Limb (tissue), 2 donors: ENCODE results near the gene CFDP1.

Experiments used
- DNase-seq, 2 donors: peaks; one replicate each; pipeline ENCODE4 v3.0.0-alpha.2; 2016; ENCODE audit errors: extremely low spot score in 2 of 2

The CFDP1 gene

DNA sequence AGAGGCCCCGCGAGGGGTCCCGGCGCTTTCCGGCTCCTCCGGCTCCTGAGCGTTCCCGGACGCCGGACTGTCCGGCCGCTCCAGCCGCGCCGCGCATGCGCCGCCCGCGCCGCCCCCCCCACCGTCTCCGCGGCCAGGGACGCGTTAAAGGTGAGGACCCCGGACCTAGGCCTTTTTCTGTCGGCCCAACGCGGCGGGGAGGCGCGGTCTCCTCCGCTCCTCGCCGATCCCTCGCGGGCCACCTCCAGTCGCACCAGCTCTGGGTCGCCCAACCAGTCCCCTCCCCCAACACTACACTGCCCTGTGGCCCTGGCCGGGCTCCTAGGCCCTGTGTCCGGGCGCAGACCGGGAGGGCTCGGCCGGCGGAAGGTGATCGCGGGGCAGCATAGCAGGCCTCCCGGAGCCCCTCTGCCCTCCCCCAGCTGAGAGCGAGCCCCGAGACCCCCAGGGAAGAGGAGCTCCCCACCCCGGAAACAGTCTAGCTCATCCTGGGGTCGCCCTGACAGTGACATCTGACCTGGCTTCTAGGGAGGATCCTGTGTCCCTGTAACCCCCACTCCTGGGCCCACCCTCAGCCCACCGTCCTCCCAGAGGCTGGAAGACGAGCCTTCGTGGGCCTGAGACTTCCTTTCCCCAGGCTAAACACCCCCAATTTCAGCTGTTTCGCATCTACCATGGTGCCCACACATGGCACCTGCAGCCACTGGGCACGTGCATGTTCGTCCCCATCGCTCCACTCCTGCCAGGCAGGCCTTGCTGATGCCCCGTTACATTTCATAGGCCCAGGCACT is 167.2 kb downstream of the CFDP1 start:
- DNase-seq = peak in 1 of 2 donors; percentile 91

DNA sequence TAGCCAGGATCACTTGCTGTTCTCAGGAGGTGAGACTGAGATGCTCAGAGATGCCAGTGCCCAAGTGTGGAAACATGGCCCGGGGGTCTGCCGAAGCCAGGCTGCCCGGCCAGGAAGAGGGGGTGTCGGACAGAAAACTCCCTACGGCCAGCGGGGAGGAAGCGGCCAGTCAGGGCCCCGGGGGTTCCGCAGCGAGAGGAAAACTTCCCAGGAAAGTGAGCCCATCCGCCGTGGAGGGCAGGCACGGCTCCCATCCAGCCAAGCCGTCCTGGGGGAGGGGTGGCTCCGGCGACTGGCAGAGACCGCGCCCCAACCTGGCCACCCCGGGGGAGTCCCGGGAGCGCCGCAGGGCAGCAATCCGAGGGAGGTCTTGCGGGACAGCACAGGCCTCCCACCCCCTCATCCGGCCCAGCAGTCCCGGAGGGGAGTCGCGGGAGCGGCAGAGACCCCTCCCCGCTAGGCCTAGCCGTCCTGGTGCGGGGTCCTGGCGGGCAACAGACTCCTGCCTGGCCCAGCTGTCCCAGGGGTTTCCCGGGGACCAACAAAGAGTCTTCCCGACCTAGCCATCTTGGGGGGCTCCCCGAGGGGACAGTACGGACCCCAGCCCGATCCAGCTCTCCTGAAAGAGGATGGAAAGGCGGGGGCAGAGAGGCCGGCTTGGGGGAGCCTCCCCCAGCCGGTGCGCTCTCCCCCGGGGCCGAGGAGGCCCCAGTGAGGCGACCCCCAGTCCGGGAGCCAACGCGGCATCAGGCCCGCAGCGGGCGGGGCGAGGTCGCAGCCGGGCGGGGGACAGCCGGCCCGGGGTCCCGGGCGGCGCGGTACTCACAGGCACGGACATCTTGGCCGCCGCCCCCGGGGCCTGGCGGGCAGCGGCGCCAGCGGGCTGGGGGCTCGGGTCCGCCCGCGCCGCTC is 168.0 kb downstream of the CFDP1 start:
- DNase-seq = peak in 1 of 2 donors; percentile 69

DNA sequence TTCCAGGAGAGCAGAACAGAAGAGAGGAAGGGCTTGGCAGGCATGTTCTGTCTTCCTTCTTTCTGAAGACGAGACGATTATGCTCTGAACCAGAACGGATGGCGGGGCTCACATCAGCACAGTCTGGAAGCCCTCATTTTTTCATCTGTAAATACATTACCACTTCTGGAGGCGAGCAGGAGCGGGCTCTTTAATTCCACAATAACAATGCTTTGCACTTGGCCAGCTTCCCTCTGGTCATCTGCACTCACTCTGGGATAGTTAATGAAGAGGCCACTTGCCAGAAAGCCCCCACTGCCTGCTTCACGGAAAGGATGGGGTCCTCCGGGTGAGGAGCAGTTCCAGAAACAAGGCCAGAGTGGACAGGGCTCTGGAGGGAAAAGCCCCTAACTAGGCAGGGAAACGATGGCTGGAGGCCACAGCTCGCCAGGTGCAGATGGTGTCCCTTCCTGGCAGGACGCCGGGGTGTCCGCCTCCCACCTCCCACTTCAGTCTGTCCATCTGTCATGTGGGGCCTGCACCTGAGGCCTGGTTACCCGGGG is 168.8 kb downstream of the CFDP1 start:
- peak in 1 of 2 donors; percentile 55 for DNase-seq

DNA sequence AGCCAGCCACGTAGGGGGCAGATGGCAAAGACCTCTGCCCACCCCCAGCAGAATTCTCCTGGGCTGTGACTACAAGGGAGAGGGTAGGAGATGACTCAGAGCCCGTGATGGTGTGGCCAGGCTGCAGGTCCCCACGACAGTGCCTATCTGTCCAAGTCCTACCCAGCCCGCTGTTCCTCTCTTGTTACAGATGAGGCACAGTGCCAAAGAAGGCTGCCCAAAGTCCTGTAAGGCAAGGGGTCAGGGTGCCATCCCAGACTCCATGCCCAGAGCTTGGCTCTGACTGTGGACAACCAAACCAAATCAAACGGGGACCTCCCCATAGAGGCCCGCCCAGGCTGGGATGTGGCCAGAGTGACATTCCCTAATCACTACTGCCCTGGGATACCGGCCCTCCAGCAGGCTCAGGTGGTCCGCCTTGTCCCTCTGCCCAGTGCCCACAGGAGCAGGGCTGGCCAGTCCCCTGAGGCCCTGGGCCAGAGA is 169.3 kb downstream of the CFDP1 start:
- DNase-seq = no peak

DNA sequence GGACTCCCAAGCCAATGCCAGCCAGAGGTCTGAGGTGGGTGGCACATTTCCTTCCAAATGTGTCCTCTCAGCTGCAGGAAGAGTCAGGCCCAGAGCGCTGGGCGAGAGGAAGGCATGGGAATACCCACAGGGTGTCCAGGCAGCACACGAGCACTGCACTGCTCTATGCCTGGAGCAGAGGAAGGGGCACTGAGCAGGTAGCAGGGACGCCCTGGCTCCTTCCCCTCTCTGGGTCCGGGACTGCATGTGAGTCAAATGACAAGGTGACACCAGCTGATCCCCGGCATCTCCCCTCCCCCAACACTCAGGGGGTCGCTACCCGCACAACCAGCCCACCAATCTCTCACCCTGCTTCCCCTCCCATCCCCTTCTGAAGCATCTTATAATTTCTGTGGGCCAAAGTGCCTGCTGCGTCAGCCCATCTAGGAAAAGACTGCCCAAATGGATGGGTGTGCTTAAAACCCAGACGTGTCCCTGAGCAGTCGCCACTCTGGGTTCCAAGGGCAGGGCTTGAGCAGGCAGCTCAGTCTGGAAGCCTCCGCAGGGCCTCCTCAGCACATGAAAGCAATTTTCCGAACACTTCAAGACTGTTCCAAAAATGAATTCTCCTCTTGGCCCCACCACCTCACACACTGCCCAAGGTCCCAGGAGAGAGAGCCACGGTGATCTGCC is 169.9 kb downstream of the CFDP1 start:
- DNase-seq = no peak

DNA sequence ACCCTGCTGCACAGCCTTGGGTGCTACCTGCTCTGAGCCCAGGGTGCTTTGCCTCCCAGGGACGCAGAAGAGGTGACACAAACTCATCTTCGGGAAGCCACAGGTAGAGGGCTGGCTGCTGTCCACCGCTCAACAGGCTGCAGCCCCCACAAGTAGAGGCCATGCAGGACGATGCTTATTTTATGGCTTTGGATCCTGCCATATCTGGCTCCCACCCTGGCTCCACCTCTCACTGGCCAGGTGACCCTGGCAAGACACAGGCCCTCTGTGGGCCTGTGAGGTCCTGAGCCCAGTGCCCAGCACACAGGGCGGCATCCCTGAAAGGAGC is 170.5 kb downstream of the CFDP1 start:
- no peak for DNase-seq

DNA sequence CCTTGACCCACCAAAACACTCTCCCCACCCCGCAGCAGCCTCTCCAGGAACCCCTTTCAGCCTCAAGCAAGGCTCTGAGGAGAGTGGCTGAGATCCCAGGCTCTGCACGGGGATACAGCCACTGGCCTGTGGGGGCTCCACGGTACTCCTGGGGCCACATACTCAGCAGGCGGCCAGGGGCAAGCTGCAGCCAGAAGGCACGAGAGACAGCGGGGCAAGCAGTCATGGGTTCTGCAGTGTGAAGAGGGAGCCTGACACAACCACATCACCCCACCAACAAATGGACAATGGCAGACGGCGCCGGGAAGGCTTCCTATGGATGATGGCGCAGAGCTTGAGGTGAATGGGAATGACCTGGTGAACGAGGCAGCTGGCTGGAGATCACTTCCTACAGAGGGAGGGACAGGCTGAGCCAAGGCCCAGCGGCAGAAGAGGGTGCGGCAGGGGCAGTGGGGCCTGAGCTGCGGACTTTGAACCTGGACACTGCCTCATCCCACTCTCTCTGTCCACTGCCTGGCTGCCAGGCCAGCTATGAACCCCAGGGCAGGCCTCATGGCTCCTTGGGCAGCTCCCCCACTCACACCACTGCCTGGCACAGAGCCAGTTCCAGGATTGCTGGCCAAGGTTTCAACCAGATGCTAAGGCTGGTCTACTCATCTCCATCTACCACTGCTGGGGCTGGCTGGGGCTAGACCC is 171.1 kb downstream of the CFDP1 start:
- DNase-seq = no peak

DNA sequence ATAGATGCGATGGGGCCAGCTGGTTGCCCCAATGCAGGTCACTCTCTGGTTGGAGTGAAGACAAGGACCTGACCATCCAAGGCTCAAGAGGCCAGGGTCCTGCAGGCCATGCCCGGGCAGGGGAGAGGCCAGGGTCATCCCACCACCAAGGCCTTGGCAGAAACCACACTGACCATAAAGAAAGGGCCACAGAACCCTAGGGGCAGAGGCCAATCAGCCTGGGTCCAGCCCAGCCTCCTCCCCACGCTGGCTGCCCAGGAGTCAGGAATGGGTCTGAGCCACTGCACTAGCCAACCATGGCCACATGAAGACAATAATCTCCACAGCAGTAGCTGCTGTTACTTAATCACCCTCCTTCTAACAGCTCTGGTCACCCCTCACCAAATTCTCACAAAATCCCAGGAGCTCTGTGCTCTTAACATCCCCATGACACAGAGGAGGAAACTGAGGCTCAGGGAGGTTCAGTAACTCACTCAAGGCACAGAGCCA is 171.7 kb downstream of the CFDP1 start:
- DNase-seq = no peak

DNA sequence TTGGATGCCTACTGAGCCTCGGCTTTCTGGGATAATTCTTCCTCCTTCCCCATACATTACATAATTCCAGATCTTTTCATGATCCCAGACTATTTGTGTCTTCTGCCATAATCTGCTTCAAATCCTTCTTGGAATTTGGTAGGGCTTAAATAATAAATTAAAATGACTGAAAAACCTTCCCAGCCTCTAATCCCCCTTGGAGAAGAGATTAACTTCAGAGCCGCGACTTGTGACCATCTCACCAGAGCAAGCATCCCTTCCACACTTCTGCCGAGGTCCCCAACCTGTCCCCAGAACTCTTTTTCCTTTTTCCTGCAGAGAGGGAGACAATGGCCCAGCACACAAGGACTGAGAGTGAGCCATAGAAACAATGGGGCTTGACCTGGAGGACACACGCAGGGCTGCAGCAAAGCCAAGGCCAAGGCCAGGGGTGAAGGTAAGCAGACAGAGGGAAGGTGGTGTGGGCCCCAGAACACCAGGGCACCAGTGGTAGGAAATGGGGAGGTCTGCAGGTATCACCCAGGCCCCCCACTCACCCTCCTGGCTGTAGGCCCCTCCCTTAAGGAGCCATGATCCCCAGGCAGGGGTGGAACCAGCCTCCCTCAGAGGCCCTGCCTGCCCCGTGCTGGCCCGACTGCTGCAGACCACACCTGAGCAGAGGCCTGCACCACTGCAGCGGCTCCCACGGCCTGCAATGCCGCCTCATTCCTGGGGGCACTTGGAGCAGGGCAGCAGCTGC is 172.3 kb downstream of the CFDP1 start:
- no peak for DNase-seq

DNA sequence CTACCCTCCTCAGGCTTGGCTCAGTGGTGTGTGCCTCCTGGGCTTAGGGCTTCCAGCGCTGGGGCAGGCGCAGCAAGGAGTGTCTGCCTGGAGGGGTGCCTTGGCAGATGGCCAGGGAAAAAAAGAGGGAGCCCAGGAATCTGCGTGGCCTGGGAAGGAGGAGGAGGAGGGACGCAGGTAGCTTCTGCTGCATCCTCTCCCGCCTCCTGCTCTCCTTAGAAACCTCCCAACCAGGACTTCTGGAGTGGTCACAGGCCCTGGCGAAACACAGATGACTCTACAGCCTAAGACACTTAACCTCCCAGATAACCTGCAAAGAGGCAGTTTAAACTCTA is 174.5 kb downstream of the CFDP1 start:
- no peak for DNase-seq

DNA sequence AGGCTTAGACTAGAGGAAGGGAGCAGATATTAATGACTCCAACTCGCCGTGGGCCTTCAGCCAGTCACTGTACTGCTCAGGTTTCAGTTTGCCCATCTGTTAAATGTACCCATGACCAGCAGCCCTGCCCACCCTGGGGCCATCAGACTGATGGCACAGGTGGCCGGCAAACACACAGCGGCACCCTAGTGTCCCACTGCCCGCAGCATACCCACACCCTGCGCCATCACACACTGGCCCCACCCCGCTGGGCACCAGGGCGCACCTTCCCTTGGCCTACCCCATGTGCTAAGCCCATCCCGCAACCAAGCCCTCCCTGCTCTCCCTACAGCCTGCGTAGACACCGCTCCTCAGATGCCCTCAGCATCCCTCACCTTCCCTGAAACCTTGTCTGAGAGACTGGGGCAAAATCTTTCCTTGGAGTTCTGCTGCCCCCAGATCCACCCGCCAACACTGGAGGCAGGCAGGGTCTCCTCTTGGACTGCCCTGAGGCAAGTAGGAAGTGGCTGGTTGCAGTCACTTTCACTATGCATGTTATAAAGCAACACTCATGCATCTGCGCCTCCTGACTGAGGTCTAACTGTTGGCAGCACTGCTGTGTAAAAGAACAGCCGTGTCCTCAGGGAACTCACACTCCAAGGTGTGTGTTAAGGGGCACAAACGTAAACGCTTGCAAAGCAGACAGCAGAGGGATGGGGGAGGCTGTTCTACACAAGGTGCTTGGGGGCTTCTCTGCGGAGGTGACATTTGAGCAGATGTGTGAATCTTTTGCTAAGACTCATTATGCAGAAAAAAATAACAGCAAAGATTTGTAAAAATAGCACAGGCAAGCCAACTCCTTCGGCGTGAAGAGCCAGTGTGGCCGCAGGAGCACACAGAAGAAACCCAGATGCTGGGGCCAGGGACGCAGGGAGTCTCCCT is 175.2 kb downstream of the CFDP1 start:
- no peak for DNase-seq

DNA sequence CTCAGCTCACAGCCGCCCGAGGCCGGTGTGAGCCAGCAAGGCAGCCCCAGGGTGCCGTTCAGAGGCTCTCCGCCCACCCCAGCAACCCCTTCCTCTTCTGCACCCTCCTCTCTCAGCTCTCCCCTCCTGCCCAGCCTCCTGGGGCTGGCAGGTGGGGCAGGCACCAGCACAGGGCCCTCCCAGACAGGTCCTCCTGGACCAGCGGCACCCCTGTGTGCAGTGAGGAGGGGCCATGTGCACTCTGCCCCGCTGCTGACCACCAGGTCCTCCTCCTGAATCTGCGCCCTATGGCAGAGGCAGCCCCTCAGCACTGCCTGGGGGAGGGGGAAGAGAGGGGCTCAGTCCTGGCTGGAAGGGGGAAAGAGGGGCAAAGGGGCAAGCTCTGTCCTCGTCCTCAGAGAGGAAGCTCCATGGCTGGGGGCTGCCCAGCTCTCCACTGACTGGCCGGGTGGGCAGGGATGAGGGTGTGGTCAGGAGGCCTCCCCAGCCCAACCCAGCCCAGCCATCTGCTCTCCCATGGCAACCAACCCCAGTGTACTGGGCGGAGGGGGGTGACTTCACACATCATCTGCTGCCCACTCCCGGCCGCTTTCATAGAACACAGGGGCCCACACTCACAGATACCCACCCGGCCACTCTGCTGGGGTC is 176.5 kb downstream of the CFDP1 start:
- peak; percentile 56 to 71 for DNase-seq

DNA sequence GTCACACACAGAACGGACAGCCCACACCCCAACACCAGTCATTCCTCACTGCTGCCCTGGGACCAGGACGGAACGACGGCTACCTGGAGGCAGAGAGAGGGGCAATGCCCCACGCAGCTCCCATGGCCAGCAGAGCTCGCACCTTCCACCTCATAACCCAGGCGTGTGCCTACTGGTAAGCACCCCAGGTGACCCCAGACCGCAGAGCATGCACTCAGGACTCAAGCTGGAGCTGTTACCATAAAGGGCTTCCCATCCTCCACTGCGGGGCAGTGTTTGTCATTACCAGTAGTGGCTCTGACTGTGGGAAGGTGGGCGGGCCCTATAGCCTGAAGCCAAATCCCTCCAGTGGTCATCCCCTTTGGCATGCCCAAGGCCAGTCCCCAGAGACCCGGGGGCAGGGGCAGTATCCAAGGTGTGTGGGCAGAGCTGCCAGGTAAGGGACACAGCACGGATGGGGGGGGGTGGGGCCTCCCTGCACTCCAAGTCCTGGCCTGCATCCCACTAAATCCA is 177.2 kb downstream of the CFDP1 start:
- no peak for DNase-seq

DNA sequence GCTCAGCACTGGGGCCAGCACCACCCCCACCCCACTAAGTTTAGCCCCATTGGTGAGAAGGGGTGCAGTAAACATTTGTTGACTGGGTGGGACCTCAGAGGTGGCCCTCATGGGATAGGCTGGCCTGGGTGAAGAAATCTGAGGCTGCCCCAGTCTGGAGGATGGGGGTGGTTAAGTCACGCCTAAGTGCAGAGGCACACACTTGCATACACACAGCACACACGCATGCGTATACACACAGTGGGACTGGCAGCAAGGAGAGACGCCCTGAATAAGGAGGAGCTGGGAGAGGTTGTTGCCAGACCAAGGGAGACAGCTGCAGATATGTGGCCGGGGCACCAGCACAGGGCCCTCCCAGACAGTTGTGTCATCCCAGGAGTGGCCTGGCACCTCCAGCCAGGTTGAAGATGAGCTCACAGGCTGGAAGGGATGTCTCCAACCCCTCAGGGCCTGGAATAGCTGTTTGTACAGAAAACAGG is 178.9 kb downstream of the CFDP1 start:
- peak in 1 of 2 donors; percentile 37 for DNase-seq

DNA sequence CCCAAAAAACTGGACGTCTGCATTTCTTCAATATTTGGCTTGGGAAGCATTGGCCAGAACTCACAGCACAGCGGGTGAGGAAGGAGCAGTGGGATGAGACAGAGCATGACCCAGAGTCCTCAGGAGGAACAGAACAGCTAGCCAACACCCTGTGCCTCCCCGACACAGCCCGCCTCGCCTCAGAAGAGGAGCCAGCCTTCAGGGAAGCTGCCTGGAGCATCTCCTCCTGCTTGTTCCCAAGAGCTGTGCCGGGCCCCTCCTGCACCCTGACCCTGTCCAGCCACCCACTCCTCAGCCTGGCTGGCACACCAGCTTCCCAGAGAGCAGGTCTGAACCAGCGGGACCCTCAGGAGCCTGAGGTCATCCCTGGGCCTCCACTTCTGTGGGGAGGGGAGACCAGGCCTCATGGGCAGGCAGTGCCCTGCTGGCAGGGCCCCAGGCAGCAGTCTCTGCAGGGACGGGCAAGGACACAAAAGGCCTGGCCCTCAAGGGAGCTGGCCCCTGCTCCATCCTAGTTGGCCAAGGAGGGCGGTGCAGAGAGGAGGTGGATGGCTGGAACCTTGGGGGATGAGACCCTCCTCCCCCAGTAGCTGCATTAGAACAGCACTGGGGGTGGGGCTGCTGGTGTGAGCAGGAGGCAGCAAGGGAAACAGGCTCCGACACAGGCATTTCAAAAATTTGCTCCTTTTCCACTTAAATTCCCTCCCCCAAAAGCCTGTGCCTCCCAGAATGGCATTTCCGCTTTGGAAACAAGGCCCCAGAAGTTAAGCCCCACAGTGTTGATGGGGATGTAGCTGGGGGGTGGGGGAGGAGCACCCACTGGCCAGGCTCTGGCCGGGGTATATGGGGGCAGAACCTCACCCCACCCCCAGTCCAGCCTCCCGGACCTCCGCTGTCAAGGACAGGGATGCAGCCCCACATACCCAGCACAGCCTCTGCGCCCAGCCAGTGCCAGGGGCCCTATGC is 180.1 kb downstream of the CFDP1 start:
- DNase-seq = peak in 1 of 2 donors; percentile 46

DNA sequence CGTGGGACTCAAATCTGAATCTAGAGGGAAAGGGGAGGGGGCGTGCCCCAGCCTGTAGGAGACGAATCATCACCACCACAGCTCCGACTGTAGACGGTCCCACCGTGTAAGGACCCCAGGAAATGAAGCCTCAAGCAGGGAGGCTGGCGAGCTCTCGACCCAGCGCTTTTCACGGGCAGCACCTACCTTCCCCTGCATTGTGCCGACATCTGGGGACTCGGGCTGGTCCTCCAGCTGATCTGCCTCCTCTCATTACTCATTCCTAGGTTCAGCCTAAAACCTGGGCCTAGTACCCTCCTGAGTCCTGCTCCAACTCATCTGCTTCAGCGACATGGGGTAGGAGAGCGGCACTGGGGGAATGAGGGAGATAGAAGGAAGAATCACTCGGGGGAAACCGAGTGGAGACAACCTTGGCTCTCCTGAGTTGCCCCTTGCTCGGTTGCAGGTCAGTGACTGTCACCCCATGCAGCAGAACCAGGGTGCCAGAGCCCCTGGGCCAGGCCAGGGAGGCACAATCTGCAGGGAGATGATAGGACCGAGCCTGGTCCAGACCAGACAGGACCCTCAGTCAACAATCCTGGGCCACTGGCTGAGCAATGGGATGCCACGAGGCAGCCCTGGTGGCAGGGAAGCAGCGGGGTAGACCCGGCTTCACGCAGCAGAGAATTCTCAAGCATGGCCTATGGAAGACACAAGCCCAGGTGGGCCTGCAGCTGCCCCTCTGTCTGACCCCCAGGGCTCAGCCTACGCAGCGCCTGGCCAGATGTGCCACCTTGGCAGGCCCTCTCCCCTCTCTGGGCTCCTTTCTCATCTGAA is 181.0 kb downstream of the CFDP1 start:
- DNase-seq = peak in 1 of 2 donors; percentile 36
